Stimulated activated CD4-positive, alpha-beta T cell treated with anti-CD3 and anti-CD28 coated beads, Interleukin-4, amount 100 ng/mL, for 48 hours (primary cell): Measurements from ENCODE around the gene CCL24.
"Not testable (repeated sequence)": the region's sequence is repeated elsewhere in the genome, so short reads cannot be mapped to it uniquely, and the experiment has no call there.

Experiments used
- DNase-seq, 2 donors: peaks; one replicate each; pipeline ENCODE4 v3.0.0-alpha.2; 2020; ENCODE audit warnings: low read depth in 2 of 2

Gene CCL24, protein sequence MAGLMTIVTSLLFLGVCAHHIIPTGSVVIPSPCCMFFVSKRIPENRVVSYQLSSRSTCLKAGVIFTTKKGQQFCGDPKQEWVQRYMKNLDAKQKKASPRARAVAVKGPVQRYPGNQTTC

GRCh38 chr7:75813781-75814236 lies at the start of gene CCL24:
TSS of gene CCL24 (minus strand) at chr7:75813806. CDS start at chr7:75813715, 91 bp downstream.
- no peak for DNase-seq

- no peak for DNase-seq
Measured at GRCh38 chr7:75861636-75862035, 48.0 kb upstream of the CCL24 start.

- DNase-seq = no peak
Measured at GRCh38 chr7:75858410-75858809, 44.8 kb upstream of the CCL24 start.

- no peak for DNase-seq
Measured at GRCh38 chr7:75856536-75856935, 42.9 kb upstream of the CCL24 start.

DNA sequence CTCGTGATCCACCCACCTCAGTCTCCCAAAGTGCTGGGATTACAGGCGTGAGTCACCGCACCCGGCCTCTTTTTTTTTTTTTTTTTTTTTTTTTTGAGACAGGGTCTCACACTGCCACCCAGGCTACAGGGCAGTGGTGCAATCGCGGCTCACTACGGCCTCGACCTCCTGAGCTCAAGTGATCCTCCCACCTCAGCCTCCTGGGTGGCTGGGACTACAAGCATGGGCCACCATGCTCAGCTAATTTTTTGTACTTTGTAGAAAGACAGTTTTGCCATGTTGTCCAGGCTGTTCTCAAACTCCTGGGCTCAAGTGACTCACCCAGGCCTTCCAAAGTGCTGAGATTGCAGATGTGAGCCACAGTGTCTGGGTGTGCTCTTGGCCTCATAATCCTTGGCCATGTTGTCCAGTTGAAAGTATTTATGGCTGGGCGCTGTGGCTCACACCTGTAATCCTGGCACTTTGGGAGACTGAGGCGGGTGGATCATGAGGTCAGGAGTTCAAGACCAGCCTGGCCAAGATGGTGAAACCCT lies 41.3 kb upstream of the CCL24 start:
- DNase-seq = not testable (repeated sequence)

DNA sequence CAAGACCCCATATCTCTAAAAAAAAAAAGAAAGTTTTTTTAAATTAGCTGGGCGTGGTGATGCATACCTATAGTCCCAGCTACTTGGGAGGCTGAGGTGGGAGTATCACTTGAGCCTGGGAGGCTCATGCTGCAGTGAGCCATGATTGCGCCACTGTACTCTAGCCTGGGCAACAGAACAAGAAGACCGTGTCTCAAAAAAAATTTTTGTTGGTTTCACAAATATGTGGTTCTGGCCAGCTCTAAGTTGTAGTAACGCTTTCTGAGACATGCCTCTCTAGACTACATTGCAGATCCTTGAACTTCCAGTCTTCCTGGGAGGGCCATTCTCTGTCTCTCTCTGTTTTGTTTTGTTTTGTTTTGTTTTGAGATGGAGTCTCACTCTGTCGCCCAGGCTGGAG lies 40.6 kb upstream of the CCL24 start:
- DNase-seq = no peak

DNA sequence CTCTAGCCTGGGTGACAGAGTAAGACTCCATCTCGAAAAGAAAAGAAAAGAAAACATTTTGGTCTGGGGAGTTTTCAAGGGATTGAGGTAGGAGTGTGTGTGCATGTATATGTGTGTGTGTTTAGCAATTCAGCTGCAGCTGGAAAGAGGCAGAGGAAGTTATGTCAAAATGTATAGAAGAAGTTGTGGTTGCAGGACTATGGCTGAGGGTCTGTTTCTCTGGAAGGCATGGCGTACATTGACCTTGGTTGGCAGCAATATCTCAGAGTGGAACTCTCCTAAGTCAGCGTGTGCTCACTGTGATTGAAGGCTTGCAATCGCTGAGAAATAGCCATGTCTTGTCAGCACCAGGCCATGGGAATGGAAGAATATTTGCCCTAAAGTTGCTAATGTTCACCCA lies 36.6 kb upstream of the CCL24 start:
- no peak for DNase-seq

GRCh38 chr7:75849573-75849972 lies 36.0 kb upstream of the CCL24 start:
- no peak for DNase-seq

- no peak for DNase-seq
Measured at GRCh38 chr7:75847707-75848106, 34.1 kb upstream of the CCL24 start.

GRCh38 chr7:75845132-75845531 lies 31.5 kb upstream of the CCL24 start:
- not testable (repeated sequence) for DNase-seq

GRCh38 chr7:75844158-75844557 lies 30.6 kb upstream of the CCL24 start:
- no peak for DNase-seq

DNA sequence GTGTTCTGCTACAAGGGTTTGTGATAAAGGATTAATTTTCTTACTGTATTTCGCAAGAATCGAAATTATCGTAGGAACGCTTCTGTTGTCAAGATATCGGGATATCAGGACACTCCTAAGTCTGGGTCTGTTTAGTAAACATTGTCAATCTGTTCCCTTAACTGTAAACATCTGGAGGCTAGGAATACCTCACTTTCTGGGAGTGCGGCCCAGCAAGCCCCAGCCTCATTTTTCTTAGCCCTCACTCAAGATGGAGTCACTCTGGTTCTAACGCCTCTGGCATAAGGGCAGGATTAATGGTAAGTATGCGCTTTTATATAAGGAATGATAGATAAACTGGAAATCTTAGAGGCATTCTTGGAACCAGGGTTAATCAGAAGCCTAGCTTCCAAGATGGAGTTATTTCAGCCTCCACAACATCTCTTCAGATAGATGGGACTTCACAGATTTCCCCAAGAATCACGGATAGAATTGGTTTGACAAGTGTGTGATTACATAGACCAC lies 30.1 kb upstream of the CCL24 start:
- no peak for DNase-seq

DNA sequence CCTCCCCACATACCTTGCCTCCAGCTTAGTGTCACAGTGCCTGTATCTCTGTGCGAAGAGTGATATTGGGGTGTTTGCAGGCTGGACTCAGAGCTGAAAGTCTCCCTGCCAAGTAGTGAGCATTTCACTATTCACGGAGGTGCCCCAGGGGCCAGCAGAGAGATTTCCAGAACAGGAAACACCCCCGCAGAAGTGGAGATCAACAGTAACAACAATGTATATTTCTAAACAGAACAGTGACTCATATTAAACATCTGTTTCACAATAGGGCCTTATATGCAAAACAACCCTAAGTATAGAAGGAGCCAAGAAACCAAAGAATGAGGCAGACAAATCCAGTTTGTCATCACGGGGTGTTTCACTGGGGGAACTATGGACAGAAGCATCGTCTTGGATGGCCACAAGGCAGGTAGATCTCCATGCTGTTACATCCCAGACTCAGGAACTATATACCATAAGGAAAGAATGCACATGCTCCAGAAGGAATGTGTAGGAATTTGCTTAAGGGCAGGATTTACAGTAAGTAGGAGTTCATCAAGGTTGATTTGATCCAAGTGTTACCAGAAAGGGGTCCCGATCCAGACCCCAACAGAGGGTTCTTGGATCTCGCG lies 29.3 kb upstream of the CCL24 start:
- peak; percentile 20 to 36 for DNase-seq

DNA sequence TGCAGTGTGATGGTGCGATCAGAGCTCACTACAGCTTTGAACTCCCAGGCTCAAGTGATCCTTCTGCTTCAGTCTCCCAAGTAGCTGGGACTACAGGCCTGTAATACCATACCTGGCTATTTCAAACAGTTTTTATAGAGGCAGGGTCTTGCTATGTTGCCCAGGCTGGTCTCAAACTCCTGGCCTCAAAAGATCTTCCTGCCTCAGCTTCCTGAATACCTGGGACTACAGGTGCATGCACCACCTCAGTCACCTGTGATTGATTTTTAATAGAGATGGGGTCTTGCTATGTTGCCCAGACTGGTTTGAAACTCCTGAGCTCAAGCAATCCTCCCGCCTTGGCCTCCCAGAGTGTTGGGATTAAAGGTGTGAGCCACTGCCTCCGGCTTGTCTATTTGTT lies 26.4 kb upstream of the CCL24 start:
- no peak for DNase-seq

GRCh38 chr7:75838281-75838930 lies 24.8 kb upstream of the CCL24 start:
- not testable (repeated sequence) for DNase-seq

- no peak for DNase-seq
Measured at GRCh38 chr7:75836798-75837197, 23.2 kb upstream of the CCL24 start.

DNA sequence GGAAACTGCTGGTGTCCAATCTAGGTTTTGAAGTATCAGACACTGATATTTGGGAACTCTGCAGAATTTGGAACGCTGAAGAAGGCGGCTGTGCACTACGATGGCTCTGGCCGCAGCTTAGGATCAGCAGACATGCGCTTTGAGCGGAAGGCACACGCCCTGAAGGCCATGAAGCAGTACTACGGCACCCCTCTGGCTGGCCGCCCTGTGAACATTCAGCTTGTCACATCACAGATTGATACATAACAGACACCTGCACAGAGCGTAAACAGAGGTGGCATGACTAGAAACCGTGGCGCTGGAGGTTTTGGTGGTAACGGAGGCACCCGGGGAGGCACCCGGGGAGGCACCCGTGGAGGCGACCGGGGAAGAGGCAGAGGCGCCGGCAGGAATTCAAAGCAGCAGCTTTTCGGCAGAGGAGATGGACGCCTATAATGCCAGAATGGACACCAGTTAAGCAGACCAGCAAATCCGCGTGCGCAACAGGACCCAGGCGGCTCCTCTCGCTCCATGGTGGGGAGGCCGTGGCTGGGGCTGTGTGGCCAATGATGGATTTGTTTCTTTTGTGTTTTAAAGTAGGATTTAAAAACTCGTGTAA lies 22.2 kb upstream of the CCL24 start:
- DNase-seq = no peak

GRCh38 chr7:75833662-75834061 lies 20.1 kb upstream of the CCL24 start:
- not testable (repeated sequence) for DNase-seq

GRCh38 chr7:75830978-75831377 lies 17.4 kb upstream of the CCL24 start:
- DNase-seq = no peak

- not testable (repeated sequence) for DNase-seq
Measured at GRCh38 chr7:75829656-75830055, 16.1 kb upstream of the CCL24 start.

- DNase-seq = no peak
Measured at GRCh38 chr7:75823198-75823910, 9.7 kb upstream of the CCL24 start.

- DNase-seq = no peak
Measured at GRCh38 chr7:75820688-75821087, 7.1 kb upstream of the CCL24 start.
